Heart right ventricle (tissue), 16 donors: ENCODE measurements around the gene VWA5B1. TPM values are rescaled to one million over a fixed set of nuclear protein-coding genes. Genes with fewer than 3 reads are reported as not detected.

Experiments
- ATAC-seq, 8 donors: fragments of 200-7000 bp; cut with Tn5 transposase; one replicate each; pipeline ENCODE4 v1.9.1; 2020; ENCODE audit warnings: mild to moderate bottlenecking in 8 of 8, moderate library complexity in 8 of 8, moderate number of reproducible peaks in 1 of 8
- DNase-seq, 2 donors: peaks; one replicate each; pipeline ENCODE4 v3.0.0-alpha.2; 2020
- H3K27ac ChIP-seq, 10 donors: fragments of 200-600 bp; sonication (generic) in 2 of 10; one replicate each; pipeline versions ENCODE4 v1.5.0 to v1.8.0; 2020 to 2022; ENCODE audit warnings: mild to moderate bottlenecking in 3 of 10
- H3K27me3 ChIP-seq, 7 donors: fragments of 200-600 bp; one replicate each; pipeline ENCODE4 v1.8.0; 2021 to 2022; ENCODE audit warnings: mild to moderate bottlenecking in 2 of 7
- H3K36me3 ChIP-seq, 9 donors: fragments of 200-600 bp; sonication (generic) in 1 of 9; one replicate each; pipeline versions ENCODE4 v1.5.0 to v1.8.0; 2020 to 2022; ENCODE audit warnings: mild to moderate bottlenecking in 2 of 9
- H3K4me1 ChIP-seq, 9 donors: fragments of 200-600 bp; sonication (generic) in 1 of 9; one replicate each; pipeline versions ENCODE4 v1.5.0 to v1.8.0; 2020 to 2022; ENCODE audit warnings: mild to moderate bottlenecking in 4 of 9
- H3K4me3 ChIP-seq, 10 donors: fragments of 200-600 bp; sonication (generic) in 2 of 10; one replicate each; pipeline versions ENCODE4 v1.5.0 to v1.8.0; 2020 to 2022; ENCODE audit warnings: mild to moderate bottlenecking in 7 of 10, moderate library complexity in 2 of 10
- H3K9me3 ChIP-seq, 11 donors: fragments of 200-600 bp in 10 of 11; sonication (generic) in 2 of 11; one replicate each; pipeline versions ENCODE4 v1.5.0 to v1.8.0; 2013 to 2022; ENCODE audit warnings: mild to moderate bottlenecking in 2 of 11, control low read depth in 1 of 11, moderate library complexity in 1 of 11
- CTCF ChIP-seq, 9 donors: fragments of 200-600 bp; sonication (generic) in 2 of 9; IDR thresholded peaks; one replicate each; pipeline versions ENCODE4 v1.5.0 to v1.8.0; 2021 to 2022; ENCODE audit warnings: antibody characterized with exemption in 9 of 9, mild to moderate bottlenecking in 5 of 9, moderate library complexity in 1 of 9
- WGBS, 2 donors: extraction: QIAGEN DNeasy Blood & Tissue Kit; methylation state at CpG; one replicate each; pipeline ENCODE4 v1.1.7; 2013; ENCODE audit warnings: inconsistent platforms in 1 of 2; 5-methylcytosine and 5-hydroxymethylcytosine counted together
- intact Hi-C, 10 donors: fragments of 100-400 bp; cut with DNase I; formaldehyde crosslinking; loops; one replicate each; pipeline versions ENCODE4 v1.11.1 to v1.14.2; 2022
- polyA plus RNA-seq, 2 donors: library from polyadenylated mRNA; stranded (reverse); fragments of 200-250 nt; gene quantifications; one replicate each; pipeline ENCODE4 v1.2.3, GENCODE V29; 2013
- total RNA-seq, 10 donors: library from RNA; stranded (reverse); fragmentation: NEBNext Ultra II Directional in 3 of 10; extraction: Animal tissue kit (Norgen Biotek cat#: 25700) in 3 of 10; gene quantifications; one replicate each; pipeline versions ENCODE4 v1.2.1 to v1.2.4, GENCODE V29; 2021 to 2023
- donor health status: Arrhythmogenic right ventricular cardiomyopathy.
- donor health status: ischemic (EF 13 %, LVEDD 7.1; RV severe dilation, severe dysfunction).
- donor health status: healthy with polysubstance abuse.
- donor health status: DM: no; HTN: yes; CAD: no.
- donor health status: DM: no; HTN: no; CAD: no.
- donor health status: ischemic (EF 25% LVEDD 6.9; RV normal size, moderate dysfunction).
- donor health status: ischemic (EF 25% LVEDD 5.7; RV mildly dilated, moderate dysfunction).
- donor health status: healthy.
- donor health status: DM: yes; HTN: yes; CAD: no.
- donor health status: Ischemic cardiomyopathy.
- donor health status: ischemic (EF 35%, LVEDD 5.7; RV mildly dilated, moderate dysfunction).
- donor health status: nonischemic (EF 11% LVEDD 7.7; RV severe dilation, severe dysfunction).
- donor health status: DM: yes; HTN: yes; CAD: no.
- donor health status: PGD.
- donor health status: ischemic (EF 29% LVEDD 5.4; RV normal size, mild dysfunction).
- donor health status: nonischemic (EF 23%, LVEDD 6.1; RV moderate dilation, normal function).

Gene VWA5B1
- total and polyA plus RNA-seq, 12 donors = 0.03 to 1.2 (median 0.18) TPM; not detected in 9

GRCh38 chr1:20355101-20355827 is 64.6 kb downstream of the VWA5B1 start:
- H3K27ac ChIP-seq = no peak overlapping the region

GRCh38 chr1:20355828-20356735 is 65.4 kb downstream of the VWA5B1 start:
- Histone ChIP-seq H3K27me3 (peaks cover 0 to 11% (median 0%) of the 10 kb centered on the region in 7 donors), H3K36me3 (no peaks in the 10 kb centered on the region), H3K9me3 (no peaks in the 10 kb centered on the region), H3K4me3 (no peak overlapping the region), H3K4me1 (peaks cover 0 to 23% (median 10%) of the 10 kb centered on the region in 9 donors), H3K27ac (no peak overlapping the region)
- intact Hi-C loops = loop anchor here in 2 of 10 donors (5.0 to 10.0 kb wide), 2 partner anchors 91 to 94 kb away; no protein-coding TSS in a partner anchor
- ATAC-seq (no peak), DNase-seq (no peak)
- no peak for TF ChIP-seq CTCF (IDR thresholded peaks at IDR 0.05)
- WGBS, 2 donors = 71 to 82% methylated on average over 9 of the region's 9 CpGs

More at GRCh38 chr1:20355101-20355827, 64.6 kb downstream of the VWA5B1 start:
- H3K27me3 ChIP-seq = peaks cover 0 to 11% (median 0%) of the 10 kb centered on the region in 7 donors
- H3K36me3 ChIP-seq = no peaks in the 10 kb centered on the region
- no peak for TF ChIP-seq CTCF (IDR thresholded peaks at IDR 0.05)
- DNase-seq = no peak
- H3K9me3 ChIP-seq = no peaks in the 10 kb centered on the region
- ATAC-seq = no peak
- intact Hi-C loops = loop anchor here in 2 of 10 donors (5.0 to 10.0 kb wide), 2 partner anchors 90 to 93 kb away; no protein-coding TSS in a partner anchor
- peaks cover 0 to 23% (median 10%) of the 10 kb centered on the region in 9 donors for H3K4me1 ChIP-seq
- WGBS, 2 donors = 78 to 79% methylated on average over 14 of the region's 14 CpGs
- H3K4me3 ChIP-seq = no peak overlapping the region

- H3K27me3 ChIP-seq = peaks cover 0 to 14% (median 0%) of the 10 kb centered on the region in 7 donors
- no peak for ATAC-seq
- DNase-seq = no peak
- peaks cover 0 to 24% (median 10%) of the 10 kb centered on the region in 9 donors for H3K4me1 ChIP-seq
- 66 to 86% methylated on average over 8 of the region's 8 CpGs for WGBS, 2 donors
- intact Hi-C loops = loop anchor here in 2 of 10 donors (5.0 to 10.0 kb wide), 2 partner anchors 92 to 95 kb away; no protein-coding TSS in a partner anchor
- H3K4me3 ChIP-seq = no peak overlapping the region
- H3K36me3 ChIP-seq = no peaks in the 10 kb centered on the region
- TF ChIP-seq CTCF (IDR thresholded peaks at IDR 0.05) = no peak
- no peak overlapping the region for H3K27ac ChIP-seq
- H3K9me3 ChIP-seq = no peaks in the 10 kb centered on the region
These were observed 66.3 kb downstream of the VWA5B1 start for GRCh38 chr1:20356850-20357459.

GRCh38 chr1:20357796-20358195 is 67.1 kb downstream of the VWA5B1 start:
- H3K27ac ChIP-seq = peak overlapping the region in 6 of 10 donors; percentile 41 to 66 (median 58)
- no peaks in the 10 kb centered on the region for H3K36me3 ChIP-seq
- ATAC-seq (no peak), DNase-seq (no peak)
- WGBS, 2 donors = 88 to 91% methylated on average over 8 of the region's 8 CpGs
- intact Hi-C loops = loop anchor here in 2 of 10 donors (5.0 to 10.0 kb wide), 2 partner anchors 93 to 95 kb away; no protein-coding TSS in a partner anchor
- H3K9me3 ChIP-seq = no peaks in the 10 kb centered on the region
- no peak for TF ChIP-seq CTCF (IDR thresholded peaks at IDR 0.05)
- peaks cover 0 to 21% (median 0%) of the 10 kb centered on the region in 7 donors for H3K27me3 ChIP-seq
- H3K4me3 ChIP-seq = no peak overlapping the region
- H3K4me1 ChIP-seq = peaks cover 0 to 26% (median 10%) of the 10 kb centered on the region in 9 donors
